Body of pancreas (tissue), 4 donors: Measurements from ENCODE around the gene PRMT2. TPM values are rescaled to one million over a fixed set of nuclear protein-coding genes. Genes with fewer than 3 reads are reported as not detected.

Experiments
- ATAC-seq: fragments of 150-250 bp; one replicate; pipeline ENCODE4 v1.9.1; 2016
- DNase-seq, 4 donors: peaks; one replicate each; pipeline ENCODE4 v3.0.0-alpha.2; 2019
- H3K27ac ChIP-seq, 4 donors: fragments of 200-600 bp; sonication (generic); 1 replicate in 3 of 4; 2 replicates in 1 of 4; pipeline versions ENCODE4 v1.5.1 to v1.6.1; 2016 to 2019; ENCODE audit warnings: mild to moderate bottlenecking in 1 of 4, mixed read lengths in 1 of 4, moderate library complexity in 1 of 4
- H3K27me3 ChIP-seq, 2 donors: fragments of 200-600 bp; sonication (generic); one replicate each; pipeline ENCODE4 v1.6.0; 2016; ENCODE audit warnings: mild to moderate bottlenecking in 1 of 2
- H3K36me3 ChIP-seq, 2 donors: fragments of 200-600 bp; sonication (generic); replicated peaks in 1 of 2; 2 replicates each; pipeline ENCODE4 v1.5.1; 2016; ENCODE audit warnings: low read depth in 2 of 2; ENCODE audit not compliant: insufficient read depth in 1 of 2
- H3K4me1 ChIP-seq: fragments of 200-600 bp; sonication (generic); one replicate; pipeline ENCODE4 v1.6.0; 2016
- H3K4me3 ChIP-seq, 2 donors: fragments of 200-600 bp; sonication (generic); 1 replicate in 1 of 2; 2 replicates in 1 of 2; pipeline ENCODE4 v1.5.1; 2016 to 2019
- H3K9me3 ChIP-seq, 3 donors: fragments of 200-600 bp; sonication (generic); 1 replicate in 2 of 3; 2 replicates in 1 of 3; pipeline ENCODE4 v1.5.1; 2016
- POLR2A ChIP-seq, 3 donors: fragments of 450-650 bp; IDR thresholded peaks; one replicate each; pipeline ENCODE4 v1.6.1; 2016; ENCODE audit warnings: antibody characterized with exemption in 3 of 3, mild to moderate bottlenecking in 2 of 3
- whole genome bisulfite sequencing, 2 donors: methylation state at CpG; one replicate each; pipeline ENCODE4 v1.1.5; 2017; 5-methylcytosine and 5-hydroxymethylcytosine counted together
- intact Hi-C: fragments of 100-400 bp; cut with DNase I; formaldehyde crosslinking; loops from one replicate; pipeline ENCODE4 v1.15.1; 2023
- total RNA-seq, 2 donors: library from RNA; depleted of rRNA; stranded (reverse); fragments of >200 nt; gene quantifications; one replicate each; pipeline ENCODE4 v1.1.0, GENCODE V29; 2016
- TF ChIP-seq, protein P1 (sequence below), 7 experiments: fragments of 450-650 bp in 4 of 7; fragments of 200-600 bp in 3 of 7; sonication (generic) in 3 of 7; IDR thresholded peaks; one replicate each; pipeline ENCODE4 v1.5.1; 2016 to 2019; ENCODE audit warnings: antibody characterized with exemption in 7 of 7

PRMT2 gene
- total RNA-seq, 2 donors from 2014 or later: 30.0 to 63.6 TPM

DNA sequence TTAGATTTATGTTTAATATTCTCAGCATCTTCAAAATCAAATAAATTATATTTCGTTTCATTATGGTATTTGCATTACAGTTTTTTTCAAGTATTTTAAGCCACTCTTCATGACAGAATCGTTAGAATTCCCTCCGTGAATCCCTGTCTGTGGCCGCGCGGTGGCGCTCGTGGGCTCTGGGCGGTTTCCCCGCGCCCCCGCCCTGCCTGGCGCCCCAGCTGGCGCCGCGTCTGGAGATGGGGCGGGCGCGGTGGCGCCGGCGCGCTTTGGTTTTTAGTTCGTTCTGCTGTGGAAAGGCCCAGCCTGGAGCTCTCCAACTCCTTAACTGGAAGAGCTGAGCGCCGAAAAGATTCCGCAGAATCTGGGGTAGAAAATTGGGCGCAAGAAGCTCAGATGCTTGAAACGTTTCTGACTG, 25.7 kb downstream of the PRMT2 start:
- ATAC-seq: peak; percentile 78
- Histone ChIP-seq H3K4me3 (no peak overlapping the region), H3K36me3 (peaks cover 0 to 6% of the 10 kb centered on the region in 2 donors), H3K4me1 (peaks cover 4% of the 10 kb centered on the region), H3K27me3 (no peaks in the 10 kb centered on the region), H3K9me3 (no peaks in the 10 kb centered on the region), H3K27ac (no peak overlapping the region)
- peak; percentile 46 to 61 (median 49) for DNase-seq
- 15 to 30% methylated on average over 29 of the region's 29 CpGs for WGBS, 2 donors
- intact Hi-C loops: no loop called here
- TF ChIP-seq POLR2A (IDR thresholded peaks at IDR 0.05): no peak
- TF ChIP-seq, protein P1, sequence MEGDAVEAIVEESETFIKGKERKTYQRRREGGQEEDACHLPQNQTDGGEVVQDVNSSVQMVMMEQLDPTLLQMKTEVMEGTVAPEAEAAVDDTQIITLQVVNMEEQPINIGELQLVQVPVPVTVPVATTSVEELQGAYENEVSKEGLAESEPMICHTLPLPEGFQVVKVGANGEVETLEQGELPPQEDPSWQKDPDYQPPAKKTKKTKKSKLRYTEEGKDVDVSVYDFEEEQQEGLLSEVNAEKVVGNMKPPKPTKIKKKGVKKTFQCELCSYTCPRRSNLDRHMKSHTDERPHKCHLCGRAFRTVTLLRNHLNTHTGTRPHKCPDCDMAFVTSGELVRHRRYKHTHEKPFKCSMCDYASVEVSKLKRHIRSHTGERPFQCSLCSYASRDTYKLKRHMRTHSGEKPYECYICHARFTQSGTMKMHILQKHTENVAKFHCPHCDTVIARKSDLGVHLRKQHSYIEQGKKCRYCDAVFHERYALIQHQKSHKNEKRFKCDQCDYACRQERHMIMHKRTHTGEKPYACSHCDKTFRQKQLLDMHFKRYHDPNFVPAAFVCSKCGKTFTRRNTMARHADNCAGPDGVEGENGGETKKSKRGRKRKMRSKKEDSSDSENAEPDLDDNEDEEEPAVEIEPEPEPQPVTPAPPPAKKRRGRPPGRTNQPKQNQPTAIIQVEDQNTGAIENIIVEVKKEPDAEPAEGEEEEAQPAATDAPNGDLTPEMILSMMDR (IDR thresholded peaks at IDR 0.05): peak; percentile 33 to 78 (median 62)

DNA sequence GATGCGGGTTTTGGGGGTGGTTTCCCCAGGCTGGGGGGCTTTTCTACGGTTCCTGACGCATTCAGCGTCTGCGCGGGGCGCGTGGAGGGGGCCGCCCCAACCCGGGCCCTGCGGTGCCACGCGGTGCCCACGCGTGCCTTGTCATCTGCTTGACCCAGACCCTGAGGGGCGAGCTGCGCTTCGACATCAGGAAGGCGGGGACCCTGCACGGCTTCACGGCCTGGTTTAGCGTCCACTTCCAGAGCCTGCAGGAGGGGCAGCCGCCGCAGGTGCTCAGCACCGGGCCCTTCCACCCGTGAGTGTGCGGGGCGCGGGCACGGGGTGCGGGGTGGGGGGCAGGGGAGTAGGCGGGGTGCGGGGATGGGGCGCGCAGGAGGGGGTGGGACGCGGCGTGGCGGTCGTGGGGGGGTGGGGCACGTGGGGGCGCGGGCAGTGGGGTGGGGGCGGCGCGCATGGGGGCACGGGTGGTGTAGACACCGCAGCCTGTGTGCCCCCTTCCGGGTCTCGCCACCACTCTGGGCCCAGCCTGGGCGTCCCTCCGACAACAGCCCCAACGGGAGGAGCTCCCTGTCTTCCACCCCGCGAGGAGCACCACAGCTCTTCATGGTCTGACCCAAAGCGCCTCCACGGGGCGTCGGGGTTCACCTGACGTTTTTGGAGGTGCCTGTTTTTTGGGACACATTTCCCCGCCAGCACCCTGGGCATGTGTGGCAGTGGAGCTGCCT, 26.3 kb downstream of the PRMT2 start:
- WGBS, 2 donors: 65 to 85% methylated on average over 10 to 35 of the region's 61 CpGs
- Histone ChIP-seq H3K9me3 (no peaks in the 10 kb centered on the region), H3K36me3 (peaks cover 0 to 6% of the 10 kb centered on the region in 2 donors), H3K27ac (no peak overlapping the region), H3K4me3 (no peak overlapping the region), H3K27me3 (no peaks in the 10 kb centered on the region), H3K4me1 (peaks cover 4% of the 10 kb centered on the region)
- TF ChIP-seq, protein P1 (IDR thresholded peaks at IDR 0.05): no peak
- TF ChIP-seq POLR2A (IDR thresholded peaks at IDR 0.05): no peak
- intact Hi-C loops: no loop called here
- ATAC-seq (peak; percentile 15), DNase-seq (no peak)

DNA sequence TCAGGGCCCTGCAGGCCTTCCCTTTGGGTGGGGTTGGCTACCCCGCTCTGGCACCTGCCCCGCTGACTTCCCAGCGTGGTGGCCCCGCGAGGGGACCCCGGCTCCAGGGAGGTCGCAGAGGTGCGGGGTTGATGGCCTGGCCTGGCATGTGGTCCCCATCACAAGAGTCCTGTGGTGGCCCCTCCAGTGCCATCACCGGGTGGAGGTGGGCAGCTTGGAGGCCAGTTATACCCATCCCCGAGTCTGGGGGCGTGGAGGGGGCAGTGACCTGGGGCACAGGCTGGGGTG, 26.8 kb downstream of the PRMT2 start:
- H3K27me3 ChIP-seq: no peaks in the 10 kb centered on the region
- H3K36me3 ChIP-seq: peaks cover 0 to 6% of the 10 kb centered on the region in 2 donors
- TF ChIP-seq, protein P1 (IDR thresholded peaks at IDR 0.05): no peak
- TF ChIP-seq POLR2A (IDR thresholded peaks at IDR 0.05): no peak
- no peak overlapping the region for H3K27ac ChIP-seq
- peaks cover 8% of the 10 kb centered on the region for H3K4me1 ChIP-seq
- H3K9me3 ChIP-seq: no peaks in the 10 kb centered on the region
- DNase-seq (no peak), ATAC-seq (no peak)
- no peak overlapping the region for H3K4me3 ChIP-seq
- intact Hi-C loops: no loop called here
- 90% methylated on average over 11 of the region's 11 CpGs; no CpG with 5 or more reads in 1 of the 2 donors for WGBS, 2 donors

DNA sequence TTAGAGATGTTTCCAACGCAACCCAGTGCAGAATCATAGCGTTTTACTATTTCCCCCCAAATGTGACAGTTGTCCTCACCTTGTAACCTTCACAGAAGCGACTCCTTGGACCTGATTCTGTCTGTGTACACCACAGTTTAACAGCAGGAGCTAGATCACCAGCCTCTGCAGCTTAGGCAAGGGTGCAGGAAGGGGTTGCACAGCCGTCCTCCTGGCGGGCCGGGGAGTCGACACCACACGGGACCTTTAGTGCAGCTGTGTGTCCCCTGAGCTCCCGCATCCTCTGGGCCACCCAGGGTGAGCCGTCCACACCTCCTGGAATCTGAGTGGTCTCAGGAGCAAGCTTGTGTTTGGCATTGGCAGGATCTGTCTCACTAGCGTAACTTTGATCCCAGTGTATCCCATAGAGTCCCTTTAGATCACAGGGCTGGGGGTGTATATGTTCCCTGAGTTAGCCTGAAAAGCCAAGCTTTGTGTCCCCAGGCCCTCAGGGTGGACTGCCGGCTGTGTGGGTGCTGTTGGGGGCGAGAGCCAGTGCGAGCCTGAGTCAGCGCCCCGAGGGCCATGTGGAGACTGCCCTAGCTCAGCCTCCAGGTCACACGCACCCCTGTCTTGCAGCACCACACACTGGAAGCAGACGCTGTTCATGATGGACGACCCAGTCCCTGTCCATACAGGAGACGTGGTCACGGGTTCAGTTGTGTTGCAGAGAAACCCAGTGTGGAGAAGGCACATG, 27.5 kb downstream of the PRMT2 start:
- Histone ChIP-seq H3K27ac (no peak overlapping the region), H3K27me3 (no peaks in the 10 kb centered on the region), H3K36me3 (peaks cover 0 to 6% of the 10 kb centered on the region in 2 donors), H3K9me3 (no peaks in the 10 kb centered on the region), H3K4me3 (no peak overlapping the region), H3K4me1 (peaks cover 15% of the 10 kb centered on the region)
- ATAC-seq (no peak), DNase-seq (no peak)
- WGBS, 2 donors: 88 to 95% methylated on average over 11 to 21 of the region's 21 CpGs
- TF ChIP-seq POLR2A (IDR thresholded peaks at IDR 0.05): no peak
- TF ChIP-seq, protein P1 (IDR thresholded peaks at IDR 0.05): no peak
- intact Hi-C loops: no loop called here
